GM19238 (cell line): ENCODE measurements around the gene FOXI1.
"Not testable (repeated sequence)": the region's sequence is repeated elsewhere in the genome, so short reads cannot be mapped to it uniquely, and the experiment has no call there.

Experiments
- DNase-seq: peaks from one replicate; pipeline ENCODE4 v3.0.0; 2011; ENCODE audit warnings: low spot score; ENCODE audit not compliant: insufficient read length

The FOXI1 gene

DNA sequence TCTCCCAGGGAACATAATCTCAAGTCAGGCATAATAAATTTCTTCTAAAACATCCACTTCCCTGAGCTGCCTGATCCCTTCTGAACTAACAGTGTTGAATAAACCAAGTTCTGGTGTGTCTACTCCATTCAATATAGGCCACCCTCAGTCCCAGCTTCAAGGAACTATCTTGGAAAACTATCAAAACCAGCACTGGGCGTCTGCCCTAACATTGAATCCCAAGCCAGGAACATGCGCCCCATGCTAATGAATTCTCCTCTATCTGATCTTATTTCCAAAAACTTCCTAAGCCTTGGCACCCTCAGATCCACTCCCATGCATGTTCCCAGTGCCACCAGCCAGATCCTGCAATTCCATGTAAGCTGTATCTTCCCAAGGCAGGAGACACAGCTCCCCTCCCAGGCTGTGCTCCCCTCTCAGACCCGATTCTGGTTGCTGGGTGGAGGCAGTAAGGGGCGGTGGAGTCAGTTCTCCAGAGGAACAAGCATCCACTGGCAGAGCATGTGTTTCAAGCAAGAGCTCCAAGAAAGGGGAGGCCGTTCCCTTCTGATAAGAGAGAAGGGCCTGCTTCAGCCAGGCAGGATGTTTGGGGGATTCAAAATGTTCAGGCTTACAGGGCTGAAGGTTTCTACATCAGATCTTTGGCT, 13.1 kb upstream of the FOXI1 start:
- no peak for DNase-seq

DNA sequence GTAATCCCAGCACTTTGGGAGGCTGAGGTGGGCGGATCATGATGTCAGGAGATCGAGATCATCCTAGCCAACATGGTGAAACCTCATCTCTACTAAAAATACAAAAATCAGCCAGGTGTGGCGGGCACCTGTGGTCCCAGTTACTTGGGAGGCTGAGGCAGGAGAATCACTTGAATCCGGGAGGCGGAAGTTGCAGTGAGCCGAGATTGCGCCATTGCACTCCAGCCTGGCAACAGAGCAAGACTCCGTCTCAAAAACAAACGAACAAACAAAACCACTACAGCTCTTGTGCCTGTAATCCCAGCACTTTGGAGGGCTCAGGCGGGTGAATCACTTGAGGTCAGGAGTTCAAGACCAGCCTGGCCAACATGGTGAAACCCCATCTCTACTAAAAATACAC, 11.4 kb upstream of the FOXI1 start:
- DNase-seq: not testable (repeated sequence)

DNA sequence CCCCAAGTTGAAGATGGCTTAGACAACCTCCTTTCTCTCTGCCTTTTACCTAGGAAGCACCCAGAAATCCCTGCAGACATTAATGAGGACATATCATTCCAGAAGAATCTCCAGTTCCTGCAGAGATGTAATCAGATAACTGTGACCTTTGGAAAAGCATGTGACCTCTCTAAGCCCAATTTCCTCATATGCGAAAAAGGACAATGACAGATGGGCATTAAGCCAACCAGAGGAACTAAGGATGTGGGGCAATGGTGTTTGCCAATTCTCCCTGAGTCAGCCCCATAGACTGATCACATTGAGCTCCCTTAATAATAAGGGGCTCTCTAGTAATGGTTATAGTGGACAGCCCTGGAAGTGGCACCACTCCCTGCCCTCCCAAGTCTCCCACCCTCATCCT, 10.1 kb upstream of the FOXI1 start:
- no peak for DNase-seq

DNA sequence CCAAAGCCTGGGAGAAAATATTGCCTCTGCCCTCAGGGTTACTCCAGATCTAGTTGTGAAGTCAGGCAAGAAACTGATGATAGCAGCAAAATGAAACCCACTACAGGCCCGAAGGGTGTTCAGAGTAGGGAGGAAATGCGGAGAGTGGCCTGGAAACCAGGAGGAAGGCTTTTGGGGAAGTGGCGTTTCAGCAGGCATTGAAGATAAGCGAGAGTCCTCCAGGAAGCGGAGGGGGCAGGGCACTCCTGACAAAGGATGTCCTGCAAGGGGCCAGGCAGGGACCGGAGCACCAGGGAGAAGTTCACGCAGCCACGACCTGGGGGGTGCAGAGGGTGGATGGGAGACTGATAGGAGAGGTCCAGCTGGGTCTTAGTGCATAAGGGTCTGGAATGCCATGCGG, 7.8 kb upstream of the FOXI1 start:
- no peak for DNase-seq

DNA sequence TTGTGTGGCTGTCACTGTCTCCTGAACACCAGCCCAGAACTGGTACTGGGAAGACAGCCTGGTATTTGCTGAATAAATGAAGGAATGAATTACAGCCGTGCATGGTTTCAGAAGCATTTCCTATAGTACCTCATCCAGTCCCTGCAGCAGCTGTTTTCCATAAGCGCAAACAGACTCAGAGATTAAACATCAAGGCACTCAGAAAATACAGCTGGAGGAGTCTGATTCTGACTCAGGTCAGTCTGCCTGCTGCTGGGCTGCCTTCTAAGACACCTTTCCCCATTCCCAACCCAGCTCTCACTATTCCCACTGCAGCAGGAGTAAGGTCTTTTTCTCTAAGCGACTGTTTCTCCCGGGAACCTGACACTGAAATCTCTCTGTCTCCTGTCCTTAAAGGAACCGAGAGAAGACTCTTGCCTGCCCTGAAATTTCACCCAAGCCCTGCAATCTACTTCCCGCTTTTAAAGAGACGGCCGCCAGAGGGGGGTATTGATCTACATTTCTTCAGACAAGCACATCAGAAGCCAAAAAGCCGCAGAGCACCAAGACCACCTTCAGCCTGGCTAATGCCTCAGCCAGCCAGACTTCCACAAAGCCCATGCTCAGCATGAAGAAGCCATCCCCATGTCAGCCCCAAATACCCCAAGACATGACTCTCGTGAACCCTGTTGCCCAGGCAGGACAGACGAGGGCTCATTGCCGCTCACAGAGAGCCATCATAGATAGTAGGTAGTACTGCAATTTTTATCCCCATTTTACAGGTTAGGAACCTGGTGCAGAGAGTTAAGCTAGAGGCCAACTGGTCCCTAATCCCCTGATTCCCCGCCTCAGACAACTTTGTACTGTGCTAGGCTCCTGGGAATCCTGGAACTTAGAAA, 5.4 kb upstream of the FOXI1 start:
- DNase-seq: peak; percentile 24

DNA sequence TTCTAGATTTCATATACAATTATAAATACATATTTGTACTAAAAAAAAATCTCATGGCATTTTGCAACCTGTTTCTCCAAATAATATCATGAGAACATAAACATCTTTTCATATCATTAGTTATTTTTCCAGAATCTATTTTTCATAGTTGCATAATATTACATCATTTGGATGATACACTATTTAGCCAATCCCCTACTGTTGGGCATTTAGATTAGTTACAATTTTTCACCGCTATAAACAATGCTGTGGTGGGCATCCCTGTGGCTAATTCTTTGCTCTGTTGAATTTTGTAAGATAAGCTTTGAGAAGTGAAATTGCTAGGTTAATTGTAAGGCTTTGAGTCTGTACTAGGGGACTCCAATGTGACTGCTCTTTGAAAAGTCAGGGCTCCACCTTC, 2.2 kb upstream of the FOXI1 start:
- no peak for DNase-seq

DNA sequence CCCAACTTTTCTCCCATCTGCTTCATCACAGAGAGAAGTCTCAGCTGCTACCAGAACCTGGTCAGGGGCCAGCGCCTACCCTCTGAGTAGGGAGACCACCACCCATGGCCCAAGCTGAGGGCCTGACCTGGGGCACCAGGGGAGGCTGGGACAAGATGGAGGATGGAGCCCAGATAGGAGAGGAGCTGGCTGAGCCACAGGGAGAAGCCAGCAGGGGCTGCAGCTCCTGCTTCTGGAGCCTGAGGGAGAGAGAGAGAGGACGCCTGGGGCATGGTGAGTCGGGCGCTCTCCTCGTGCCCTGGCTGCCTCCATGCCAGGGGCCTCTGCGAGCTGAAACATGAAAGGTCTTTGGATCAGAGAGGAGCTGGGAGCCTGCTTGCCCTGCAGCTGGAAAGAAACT, 1.4 kb upstream of the FOXI1 start:
- DNase-seq: no peak

DNA sequence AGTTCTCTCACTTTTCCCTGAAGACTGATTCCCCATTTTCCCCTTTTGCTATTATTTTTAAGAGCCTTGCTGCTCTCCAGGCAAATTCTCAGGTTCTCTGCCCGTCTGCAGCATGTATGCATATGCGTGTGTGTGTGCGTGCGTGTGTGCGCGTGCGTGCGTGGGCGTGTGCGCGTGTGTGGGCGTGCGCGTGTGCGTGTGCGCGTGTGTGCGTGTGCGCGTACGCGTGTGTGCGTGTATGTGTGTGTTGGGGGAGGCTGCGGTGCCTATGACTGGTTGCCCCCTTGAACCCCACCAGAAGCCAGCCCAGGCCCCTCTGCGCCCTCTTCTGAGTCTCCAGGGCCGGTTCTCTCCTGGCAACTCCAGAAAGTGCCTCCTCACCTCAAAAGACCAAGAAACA, 987 bp upstream of the FOXI1 start:
- no peak for DNase-seq

DNA sequence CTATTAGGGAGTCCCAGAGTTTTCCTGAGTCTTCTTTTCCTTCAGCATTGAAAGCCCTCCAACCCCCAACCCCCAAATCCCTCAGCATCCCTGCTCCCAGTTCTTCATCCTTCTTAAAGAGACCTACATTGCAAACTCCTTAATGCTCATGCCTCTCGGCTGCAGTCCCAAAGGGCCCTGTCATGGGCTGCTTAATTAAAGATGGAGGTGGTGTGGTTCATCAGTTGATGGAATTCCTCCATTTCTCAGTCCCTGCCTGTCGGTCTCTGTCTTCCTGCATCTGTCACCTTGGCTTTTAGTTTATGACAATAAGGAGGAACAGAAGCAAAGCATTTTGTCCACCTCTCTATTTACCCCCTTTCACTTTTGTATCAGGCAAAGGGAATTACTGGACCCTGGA, 2.0 kb downstream of the FOXI1 start:
- DNase-seq: no peak

DNA sequence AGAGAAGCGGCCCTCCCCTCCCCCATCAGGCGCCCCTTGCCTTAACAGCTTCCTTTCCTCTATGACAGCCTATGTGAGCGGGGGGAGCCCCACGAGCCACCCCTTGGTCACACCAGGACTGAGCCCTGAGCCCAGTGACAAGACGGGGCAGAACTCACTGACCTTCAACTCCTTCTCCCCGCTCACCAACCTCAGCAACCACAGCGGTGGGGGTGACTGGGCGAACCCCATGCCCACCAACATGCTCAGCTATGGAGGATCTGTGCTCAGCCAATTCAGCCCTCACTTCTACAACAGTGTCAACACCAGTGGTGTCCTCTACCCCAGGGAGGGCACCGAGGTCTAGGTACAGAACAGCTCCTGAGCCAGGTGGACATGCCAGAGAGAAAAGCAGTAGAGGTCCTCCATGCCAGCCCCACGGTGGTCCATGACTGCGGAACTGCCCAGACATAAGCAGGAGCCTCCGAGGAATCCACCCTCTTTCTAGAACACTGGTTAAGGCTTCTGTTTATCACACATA, 2.6 kb downstream of the FOXI1 start:
- no peak for DNase-seq

DNA sequence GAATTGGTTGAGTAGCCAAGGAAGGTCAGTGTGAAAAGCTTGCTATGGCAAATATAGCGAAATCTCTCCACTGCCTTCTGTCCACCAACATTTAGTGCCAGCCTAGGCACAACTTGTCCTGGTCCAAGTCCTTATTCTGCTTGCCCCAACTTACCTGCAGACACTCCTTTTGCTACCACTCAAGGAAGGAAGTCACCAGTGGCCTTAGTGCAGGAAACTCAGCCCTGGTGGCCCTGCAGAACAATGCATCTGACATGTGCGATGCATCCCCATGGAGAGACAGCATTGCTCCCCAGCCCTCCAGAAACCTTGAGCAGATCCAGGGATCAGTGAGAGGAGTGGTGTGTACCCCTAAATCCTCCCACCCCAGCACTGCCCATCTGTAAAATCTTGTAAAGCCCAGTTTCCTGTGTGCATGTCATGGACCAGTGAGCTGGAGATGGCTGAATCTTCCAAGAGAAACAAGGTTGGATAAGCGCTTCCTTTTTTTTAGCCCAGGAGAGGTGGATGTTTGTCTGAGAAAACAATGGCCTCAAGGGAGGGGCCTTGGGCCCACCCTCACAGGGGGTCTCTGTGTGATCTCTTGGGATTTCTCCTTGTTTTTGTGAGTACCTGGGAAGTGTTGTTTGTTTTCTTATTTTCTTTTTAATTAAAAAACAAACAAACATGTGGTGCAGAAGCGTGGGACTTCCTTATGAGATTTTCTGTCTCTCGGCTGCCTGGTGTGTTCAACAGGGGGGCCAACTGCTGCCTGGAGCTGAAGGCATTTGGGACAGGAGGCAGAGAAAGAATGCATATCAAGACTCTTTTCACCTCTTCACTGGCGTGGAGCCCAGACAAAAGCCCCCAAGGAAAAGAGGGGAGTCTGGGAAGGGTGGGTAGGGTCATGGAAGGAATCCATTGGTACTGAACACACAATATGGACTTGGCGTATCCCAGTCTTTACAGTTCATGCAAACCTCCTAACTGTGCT, 3.6 kb downstream of the FOXI1 start:
- DNase-seq: no peak

DNA sequence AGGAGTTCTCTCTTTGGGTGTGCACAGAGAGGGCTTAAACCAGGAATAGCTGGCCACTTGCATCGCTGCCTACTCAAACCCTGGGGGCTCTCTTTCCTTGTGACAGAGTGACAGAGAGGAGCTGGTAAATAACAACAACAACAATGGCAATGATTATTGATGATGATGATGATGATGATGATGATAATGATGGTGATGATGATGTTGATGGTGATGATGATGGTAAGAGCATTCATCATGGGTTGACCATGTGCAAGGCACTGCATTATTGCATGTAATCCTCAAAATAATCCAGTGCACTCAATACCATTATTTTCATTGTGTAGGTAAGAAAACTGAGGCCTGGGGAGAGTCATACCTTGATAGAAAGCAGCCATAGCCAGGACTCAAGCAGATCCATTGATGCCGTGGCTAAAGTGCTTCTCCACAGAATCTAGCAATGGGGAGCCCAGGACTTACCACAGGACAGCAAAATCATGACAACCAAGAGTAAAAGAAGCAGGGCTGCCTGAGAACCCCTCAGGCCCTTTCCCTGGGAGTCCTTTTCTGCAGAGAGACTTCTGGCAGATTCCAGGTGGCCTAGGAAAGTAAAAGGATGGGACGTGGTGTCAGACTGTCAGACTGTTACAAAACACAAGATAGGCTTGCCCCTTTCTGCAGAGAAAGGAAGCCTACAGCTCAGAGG, 4.8 kb downstream of the FOXI1 start:
- DNase-seq: no peak

DNA sequence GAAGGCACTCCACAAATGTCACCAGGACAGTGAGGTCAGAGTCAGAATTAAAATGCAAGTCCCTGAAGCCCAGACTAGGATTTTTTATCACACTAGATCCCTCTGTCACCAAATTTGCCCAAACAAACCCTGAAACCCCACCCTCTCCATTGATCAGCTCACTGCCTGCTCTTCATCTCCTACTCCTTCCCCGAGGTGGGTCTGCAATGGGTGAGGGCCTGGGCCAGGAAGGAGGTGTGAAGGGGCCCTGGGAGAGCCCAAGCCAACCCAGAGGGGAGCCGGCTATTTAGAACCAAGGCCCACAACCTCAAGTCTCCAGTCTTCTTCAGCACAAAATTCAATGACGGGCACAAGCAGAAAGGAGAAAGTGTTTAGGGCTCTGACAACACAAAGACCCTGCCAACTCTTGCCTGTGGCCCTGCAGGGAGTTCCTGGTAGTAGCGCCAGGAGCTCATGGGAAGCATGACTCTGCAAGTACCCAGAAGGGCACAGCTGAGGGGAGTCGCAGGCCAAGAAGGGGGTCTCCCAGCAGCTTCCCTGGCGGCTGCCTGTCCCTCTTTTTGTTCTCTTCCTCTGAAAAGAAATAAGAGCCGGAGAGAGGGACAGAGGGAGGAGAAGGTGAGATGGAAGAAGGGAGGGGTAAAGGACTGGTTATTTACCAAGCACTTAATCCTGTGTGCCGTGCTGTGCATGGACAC, 5.5 kb downstream of the FOXI1 start:
- no peak for DNase-seq

DNA sequence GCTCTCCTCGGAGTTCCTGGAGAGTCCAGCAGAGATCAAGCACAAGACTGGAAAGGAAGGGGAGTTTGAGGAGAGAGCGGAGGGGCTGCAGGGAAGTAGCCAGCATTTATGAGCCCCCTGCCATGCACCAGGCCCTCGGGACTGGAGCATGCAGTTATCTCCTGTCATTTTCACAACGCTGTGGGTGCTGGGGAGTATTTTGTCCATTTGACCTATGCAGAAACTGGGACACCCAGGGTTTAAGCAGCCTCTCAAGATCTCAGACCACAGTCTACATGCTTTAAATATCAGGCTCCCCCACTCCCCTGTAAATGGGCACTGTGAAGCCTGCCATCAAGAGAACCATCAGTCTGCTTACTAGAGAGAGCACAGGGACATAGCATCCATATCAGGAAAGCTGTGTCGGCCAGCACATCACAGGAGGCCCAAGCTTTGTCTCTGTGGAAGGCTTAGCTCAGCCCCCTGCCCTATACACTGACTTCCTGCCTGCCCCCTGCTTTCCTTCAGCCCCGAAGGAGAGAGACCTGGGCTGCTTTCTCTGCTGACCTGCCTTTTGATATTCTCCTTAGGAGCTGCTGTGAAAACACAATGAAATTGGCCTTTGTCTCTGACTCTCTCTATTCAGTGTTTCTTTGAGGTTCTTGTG, 7.3 kb downstream of the FOXI1 start:
- DNase-seq: no peak

DNA sequence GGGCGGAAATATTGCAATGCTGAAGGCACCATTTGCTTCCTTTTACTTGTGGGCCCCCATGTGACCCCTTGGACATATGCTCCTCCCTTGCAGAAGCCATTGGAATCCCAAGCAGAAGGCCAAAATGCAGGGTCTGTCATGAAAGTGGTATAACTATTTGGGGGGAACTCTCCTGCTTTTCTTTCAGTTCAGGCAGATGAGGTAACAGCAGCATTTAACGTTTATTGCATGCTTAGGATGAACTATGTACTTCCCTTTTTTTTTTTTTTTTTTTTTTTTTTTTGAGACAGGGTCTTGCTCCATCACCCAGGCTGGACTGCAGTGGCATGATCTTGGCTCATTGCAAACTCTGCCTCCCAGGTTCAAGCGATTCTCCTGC, 7.8 kb downstream of the FOXI1 start:
- no peak for DNase-seq

DNA sequence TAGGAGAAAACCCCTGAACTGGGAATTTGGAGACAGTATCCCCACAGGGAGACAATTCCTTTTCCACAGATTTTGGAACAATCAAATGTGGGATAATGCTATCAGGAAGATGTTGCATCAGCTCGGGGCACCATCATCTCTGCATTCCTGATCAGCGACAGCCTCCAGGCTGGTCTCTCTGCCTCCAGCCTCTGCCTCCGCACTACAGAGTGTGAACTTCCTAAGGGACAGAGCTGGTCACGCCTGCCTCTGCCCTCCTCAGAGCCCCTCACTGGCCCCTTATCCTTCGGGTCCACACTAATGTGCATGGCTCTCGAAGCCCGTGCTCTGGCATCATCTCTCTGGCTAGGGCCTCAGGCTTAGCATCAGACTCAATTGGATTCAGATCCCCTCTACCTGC, 8.6 kb downstream of the FOXI1 start:
- no peak for DNase-seq

DNA sequence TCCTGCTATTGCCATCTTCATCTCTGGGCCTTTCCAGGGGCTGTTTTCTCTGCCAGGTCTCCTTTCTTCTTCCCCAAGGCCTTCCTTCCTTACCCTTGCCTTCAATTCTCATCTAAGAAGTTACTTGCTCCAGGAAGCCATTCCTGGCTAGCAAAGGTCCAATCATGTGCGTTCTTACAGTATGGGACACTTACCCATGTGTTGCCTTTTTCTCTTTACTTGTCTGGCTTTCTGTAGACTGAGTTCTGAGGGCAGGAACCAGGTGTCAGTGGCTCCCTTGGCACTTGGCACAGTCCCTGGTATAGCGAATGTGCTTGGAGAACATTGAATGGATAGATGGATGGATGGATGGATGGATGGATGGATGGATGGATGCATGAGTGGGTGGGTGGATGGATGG, 10.2 kb downstream of the FOXI1 start:
- DNase-seq: no peak

DNA sequence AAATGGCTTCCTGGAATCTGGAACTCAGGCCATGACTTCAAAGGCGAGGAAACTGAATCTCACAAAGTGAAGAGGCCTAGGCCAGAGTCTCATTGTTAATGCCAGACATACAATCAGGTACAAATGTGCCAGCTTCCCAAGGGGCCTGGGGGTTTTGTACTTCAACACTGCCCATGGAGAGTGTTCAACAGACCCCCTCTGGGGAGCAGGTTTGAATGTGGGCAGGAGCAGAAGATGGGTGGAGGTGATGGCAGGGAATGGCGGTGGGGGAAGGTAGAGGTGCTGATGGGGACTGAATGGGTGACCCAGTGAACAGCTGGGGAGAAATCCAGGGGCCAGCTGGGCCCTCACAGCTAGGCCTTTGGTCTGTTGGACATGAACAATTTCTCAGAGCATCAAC, 12.0 kb downstream of the FOXI1 start:
- DNase-seq: no peak

DNA sequence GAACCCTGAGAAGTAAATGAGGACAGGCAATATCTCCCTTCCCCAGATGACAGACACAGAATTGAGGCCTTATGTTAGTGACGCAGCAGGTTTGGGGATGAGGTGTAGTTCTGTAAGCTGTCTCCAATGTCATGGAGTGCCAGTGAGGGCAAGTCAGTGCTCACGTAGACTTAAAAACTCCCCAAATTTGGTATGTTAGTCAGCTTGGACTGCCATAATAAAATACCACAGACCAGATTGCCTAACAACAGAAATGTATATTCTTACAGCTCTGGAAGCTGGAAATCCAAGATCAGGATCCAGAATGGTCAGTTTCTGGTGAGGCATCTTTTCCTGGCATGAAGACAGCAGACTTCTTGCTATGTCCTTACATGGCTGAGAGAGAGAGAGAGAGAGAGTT, 14.9 kb downstream of the FOXI1 start:
- no peak for DNase-seq

DNA sequence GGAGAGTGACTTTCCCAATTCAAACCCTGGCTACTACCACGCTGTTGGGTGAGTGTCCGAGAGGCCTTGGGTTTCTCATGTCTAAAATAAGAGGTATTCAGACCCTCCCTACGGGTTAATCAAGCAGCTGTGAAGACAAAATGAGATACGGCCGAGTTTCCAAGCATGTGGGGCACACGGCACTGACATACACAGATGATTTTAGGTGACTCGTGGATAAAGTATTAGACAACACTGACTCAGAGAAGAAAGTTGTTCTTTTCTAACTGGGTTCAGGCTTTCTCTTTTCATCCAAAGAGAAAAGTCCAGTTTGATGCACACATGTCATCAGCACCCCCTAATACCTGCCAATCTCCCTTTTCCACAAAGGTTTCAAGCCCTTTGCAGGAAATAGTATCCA, 15.6 kb downstream of the FOXI1 start:
- no peak for DNase-seq
